IMR-90 (cell line): ENCODE data around the gene PIAS1.

Source experiments
- BHLHE40 ChIP-seq: fragments of 150-350 bp; IDR thresholded peaks from 2 replicates; pipeline ENCODE4 v1.6.1; 2016; ENCODE audit warnings: mild to moderate bottlenecking, low read depth, low read length
- CEBPB ChIP-seq: IDR thresholded peaks from 2 replicates; pipeline ENCODE4 v1.6.1; 2012; ENCODE audit warnings: low read depth, low read length, improper control_type of control experiment
- CTCF ChIP-seq: conservative IDR thresholded peaks from 2 replicates; pipeline ENCODE4 v1.5.1; 2012; ENCODE audit warnings: mild to moderate bottlenecking, low read depth, low read length, improper control_type of control experiment
- MAFK ChIP-seq: IDR thresholded peaks from 2 replicates; pipeline ENCODE4 v1.6.1; 2012; ENCODE audit warnings: low read depth, low read length, improper control_type of control experiment
- MAZ ChIP-seq: IDR thresholded peaks from 2 replicates; pipeline ENCODE4 v1.6.1; 2012; ENCODE audit warnings: low read depth, mild to moderate bottlenecking, low read length, improper control_type of control experiment, moderate library complexity, borderline replicate concordance
- MXI1 ChIP-seq: IDR thresholded peaks from 2 replicates; pipeline ENCODE4 v1.6.1; 2012; ENCODE audit warnings: low read depth, mild to moderate bottlenecking, low read length, moderate library complexity, borderline replicate concordance
- NFE2L2 ChIP-seq: fragments of 150-350 bp; IDR thresholded peaks from 2 replicates; pipeline ENCODE4 v1.6.1; 2016; ENCODE audit warnings: low read depth, mild to moderate bottlenecking, low read length
- POLR2A ChIP-seq: IDR thresholded peaks from 2 replicates; pipeline ENCODE4 v1.6.1; 2012; ENCODE audit warnings: mild to moderate bottlenecking, low read depth, low read length
- RAD21 ChIP-seq: IDR thresholded peaks from 2 replicates; pipeline ENCODE4 v1.6.1; 2012; ENCODE audit warnings: low read length, improper control_type of control experiment
- RCOR1 ChIP-seq: IDR thresholded peaks from 2 replicates; pipeline ENCODE4 v1.6.1; 2012; ENCODE audit warnings: mild to moderate bottlenecking, low read length, improper control_type of control experiment; ENCODE audit not compliant: insufficient replicate concordance
- RFX5 ChIP-seq: IDR thresholded peaks from 2 replicates; pipeline ENCODE4 v1.8.0; 2012; ENCODE audit warnings: low read depth, mild to moderate bottlenecking, low read length, moderate library complexity
- USF2 ChIP-seq: fragments of 150-350 bp; IDR thresholded peaks from 2 replicates; pipeline ENCODE4 v1.6.1; 2017; ENCODE audit warnings: mild to moderate bottlenecking, antibody characterized with exemption, low read length, low read depth

GRCh38 chr15:68187559-68187958, 133.4 kb downstream of the PIAS1 start:
- no peak for TF ChIP-seq CTCF
- TF ChIP-seq BHLHE40 = no peak
- TF ChIP-seq RCOR1 = no peak
- no peak for TF ChIP-seq POLR2A
- TF ChIP-seq RAD21 = no peak
- TF ChIP-seq MAZ = no peak
- no peak for TF ChIP-seq NFE2L2
- TF ChIP-seq MAFK = no peak
- TF ChIP-seq RFX5 = no peak
- TF ChIP-seq MXI1 = no peak
- no peak for TF ChIP-seq CEBPB
- no peak for TF ChIP-seq USF2
